H9 (cell line): ENCODE results near the gene UBALD2. TPM values are rescaled to one million over a fixed set of nuclear protein-coding genes. Genes with fewer than 3 reads are reported as not detected.
"Not testable (repeated sequence)": the region's sequence is repeated elsewhere in the genome, so short reads cannot be mapped to it uniquely, and the experiment has no call there.

Source experiments
- DNase-seq: peaks from one replicate; pipeline ENCODE4 v3.0.0-alpha.2; 2017
- H2AFZ ChIP-seq: one replicate; pipeline ENCODE4 v1.6.1; 2013; ENCODE audit warnings: mild to moderate bottlenecking, low read length, control low read depth, moderate library complexity
- H2AK5ac ChIP-seq: 2 replicates; pipeline ENCODE4 v1.6.1; 2013; ENCODE audit warnings: low read length, control low read depth, mixed read lengths; ENCODE audit not compliant: insufficient read length
- H2BK120ac ChIP-seq: one replicate; pipeline ENCODE4 v1.6.1; 2013; ENCODE audit warnings: low read depth, mild to moderate bottlenecking, low read length, control low read depth, inconsistent platforms; ENCODE audit not compliant: poor library complexity, severe bottlenecking
- H2BK12ac ChIP-seq: 2 replicates; pipeline ENCODE4 v1.6.1; 2013; ENCODE audit warnings: low read length, control low read depth, mixed read lengths, low read depth; ENCODE audit not compliant: insufficient read length
- H2BK15ac ChIP-seq: 2 replicates; pipeline ENCODE4 v1.6.1; 2013; ENCODE audit warnings: low read depth, low read length, control low read depth
- H2BK20ac ChIP-seq: one replicate; pipeline ENCODE4 v1.6.1; 2013; ENCODE audit warnings: low read depth, mild to moderate bottlenecking, low read length, control low read depth, inconsistent platforms; ENCODE audit not compliant: poor library complexity, severe bottlenecking
- H2BK5ac ChIP-seq: 2 replicates; pipeline ENCODE4 v1.6.1; 2013; ENCODE audit warnings: low read length, control low read depth, mixed read lengths; ENCODE audit not compliant: insufficient read length
- H3K14ac ChIP-seq: 2 replicates; pipeline ENCODE4 v1.6.1; 2013; ENCODE audit warnings: low read length, control low read depth; ENCODE audit not compliant: insufficient read depth
- H3K18ac ChIP-seq: 2 replicates; pipeline ENCODE4 v1.6.1; 2013; ENCODE audit warnings: low read depth, mild to moderate bottlenecking, mixed read lengths, low read length, control low read depth; ENCODE audit not compliant: insufficient read length
- H3K23ac ChIP-seq: 2 replicates; pipeline ENCODE4 v1.6.1; 2013; ENCODE audit warnings: low read length, control low read depth, mixed read lengths, low read depth; ENCODE audit not compliant: insufficient read length
- H3K23me2 ChIP-seq: 2 replicates; pipeline ENCODE4 v1.6.1; 2013; ENCODE audit warnings: low read depth, mild to moderate bottlenecking, mixed read lengths, low read length, control low read depth; ENCODE audit not compliant: insufficient read length, poor library complexity, severe bottlenecking
- H3K27ac ChIP-seq: 2 replicates; pipeline ENCODE4 v1.5.1; 2013; ENCODE audit warnings: low read length, control low read depth, mixed read lengths, low read depth; ENCODE audit not compliant: insufficient read length
- H3K27me3 ChIP-seq: 2 replicates; pipeline ENCODE4 v1.6.1; 2013; ENCODE audit warnings: low read length, control low read depth, inconsistent platforms; ENCODE audit not compliant: insufficient read depth
- H3K4ac ChIP-seq: 2 replicates; pipeline ENCODE4 v1.6.1; 2013; ENCODE audit warnings: low read depth, mild to moderate bottlenecking, control low read depth, inconsistent platforms, low read length, moderate library complexity
- H3K4me1 ChIP-seq: 2 replicates; pipeline ENCODE4 v1.6.1; 2013; ENCODE audit warnings: low read length, control low read depth, inconsistent platforms; ENCODE audit not compliant: insufficient read depth
- H3K4me2 ChIP-seq: 2 replicates; pipeline ENCODE4 v1.6.1; 2013; ENCODE audit warnings: low read length, control low read depth, mixed read lengths; ENCODE audit not compliant: insufficient read length, insufficient read depth
- H3K56ac ChIP-seq: 2 replicates; pipeline ENCODE4 v1.6.1; 2013; ENCODE audit warnings: low read depth, mild to moderate bottlenecking, mixed read lengths, low read length, control low read depth; ENCODE audit not compliant: insufficient read length
- H3K79me1 ChIP-seq: 2 replicates; pipeline ENCODE4 v1.6.1; 2013; ENCODE audit warnings: low read depth, mild to moderate bottlenecking, moderate library complexity, low read length, control low read depth, inconsistent platforms; ENCODE audit not compliant: insufficient read depth, poor library complexity, severe bottlenecking
- H3K79me2 ChIP-seq: 2 replicates; pipeline ENCODE4 v1.6.1; 2013; ENCODE audit warnings: low read length, control low read depth, inconsistent platforms; ENCODE audit not compliant: insufficient read depth
- H3K9ac ChIP-seq: 2 replicates; pipeline ENCODE4 v1.6.1; 2013; ENCODE audit warnings: low read length, control low read depth, mixed read lengths; ENCODE audit not compliant: insufficient read length; ENCODE audit errors: extremely low read depth
- H3K9me3 ChIP-seq: one replicate; pipeline ENCODE4 v1.6.1; 2013; ENCODE audit warnings: low read depth, low read length, inconsistent platforms; ENCODE audit not compliant: control insufficient read depth
- H3T11ph ChIP-seq: one replicate; pipeline ENCODE4 v1.6.1; 2013; ENCODE audit warnings: mild to moderate bottlenecking, low read length, control low read depth, inconsistent platforms
- H4K20me1 ChIP-seq: one replicate; pipeline ENCODE4 v1.6.1; 2013; ENCODE audit not compliant: control insufficient read depth, insufficient read length, insufficient read depth
- H4K5ac ChIP-seq: 2 replicates; pipeline ENCODE4 v1.6.1; 2013; ENCODE audit warnings: low read depth, mild to moderate bottlenecking, mixed read lengths, low read length, control low read depth; ENCODE audit not compliant: insufficient read length
- H4K8ac ChIP-seq: replicated peaks from 2 replicates; pipeline ENCODE4 v1.6.1; 2013; ENCODE audit warnings: low read length, control low read depth, mixed read lengths, low read depth; ENCODE audit not compliant: insufficient read length
- H4K91ac ChIP-seq: 2 replicates; pipeline ENCODE4 v1.6.1; 2013; ENCODE audit warnings: low read depth, mild to moderate bottlenecking, moderate library complexity, mixed read lengths, low read length, control low read depth; ENCODE audit not compliant: insufficient read length
- H3K27ac Mint-ChIP-seq, 3 experiments: 2 replicates in 2 of 3; 3 replicates in 1 of 3; pipeline ENCODE4 v1.8.0; 2020 to 2021; ENCODE audit warnings: mixed read lengths in 3 of 3, mild to moderate bottlenecking in 1 of 3, moderate library complexity in 1 of 3
- H3K27me3 Mint-ChIP-seq: 2 replicates; pipeline ENCODE4 v1.8.0; 2021; ENCODE audit warnings: low read depth, mild to moderate bottlenecking, moderate library complexity, mixed read lengths
- H3K36me3 Mint-ChIP-seq, 3 experiments: 2 replicates in 2 of 3; 3 replicates in 1 of 3; pipeline ENCODE4 v1.8.0; 2020 to 2021; ENCODE audit warnings: low read depth in 3 of 3, mixed read lengths in 3 of 3; ENCODE audit not compliant: insufficient read depth in 1 of 3
- H3K4me1 Mint-ChIP-seq, 2 experiments: 2 replicates each; pipeline ENCODE4 v1.8.0; 2020; ENCODE audit warnings: mixed read lengths in 2 of 2
- H3K4me3 Mint-ChIP-seq, 2 experiments: 2 replicates in 1 of 2; 3 replicates in 1 of 2; pipeline ENCODE4 v1.8.0; 2020 to 2021; ENCODE audit warnings: mild to moderate bottlenecking in 2 of 2, mixed read lengths in 2 of 2, moderate library complexity in 1 of 2
- H3K9me3 Mint-ChIP-seq, 2 experiments: 2 replicates in 1 of 2; 3 replicates in 1 of 2; pipeline ENCODE4 v1.8.0; 2020; ENCODE audit warnings: mild to moderate bottlenecking in 2 of 2, mixed read lengths in 2 of 2, moderate library complexity in 1 of 2
- CTCF ChIP-seq: fragments of 200-600 bp; sonication (generic); conservative IDR thresholded peaks from 3 replicates; pipeline ENCODE4 v1.8.0; 2021; ENCODE audit warnings: antibody characterized with exemption, mild to moderate bottlenecking
- WGBS: extraction: QIAGEN DNeasy Blood & Tissue Kit; methylation state at CpG from one replicate; pipeline ENCODE4 v1.1.7; 2013; ENCODE audit warnings: missing lambda C conversion rate, low lambda C conversion rate, mixed read lengths; ENCODE audit not compliant: insufficient read length; ENCODE audit errors: extremely low coverage; 5-methylcytosine and 5-hydroxymethylcytosine counted together
- total RNA-seq: library from RNA; stranded (reverse); gene quantifications from 2 replicates; pipeline ENCODE4 v1.2.1, GENCODE V29; 2021

Gene UBALD2
- total RNA-seq, 1 experiment from 2014 or later, result 25.8 TPM

- no peak overlapping the region for H4K5ac ChIP-seq
- no peaks in the 10 kb centered on the region for H3K9me3 ChIP-seq
- no peak for DNase-seq
- no peak overlapping the region for H3K14ac ChIP-seq
- no peak overlapping the region for H3K56ac ChIP-seq
- H3K4me1 Mint-ChIP-seq, result peaks cover 5 to 7% of the 10 kb centered on the region in 2 experiments; a peak in 2 of 4 replicates
- no peak overlapping the region for H3K23ac ChIP-seq
- no peaks in the 10 kb centered on the region for H3K23me2 ChIP-seq
- no peak overlapping the region for H3K4me2 ChIP-seq
- no peak overlapping the region for H2AFZ ChIP-seq
- peaks cover 2% of the 10 kb centered on the region; the same call in 1 of the 2 replicates for H3K27me3 Mint-ChIP-seq
- no peak overlapping the region for H2BK20ac ChIP-seq
- H3K27ac Mint-ChIP-seq, result peak overlapping the region in 1 of 3 experiments; percentile 22; a peak in 1 of 7 replicates
- no peak overlapping the region for H3K4ac ChIP-seq
- no peak overlapping the region for H3T11ph ChIP-seq
- H3K9me3 Mint-ChIP-seq, result no peaks in the 10 kb centered on the region
- H3K36me3 Mint-ChIP-seq, result no peaks in the 10 kb centered on the region
- no peak overlapping the region for H3K9ac ChIP-seq
- no peak overlapping the region for H4K91ac ChIP-seq
- H3K79me1 ChIP-seq, result no peaks in the 10 kb centered on the region
- H3K27me3 ChIP-seq, result no peaks in the 10 kb centered on the region
- no peak overlapping the region for H2BK15ac ChIP-seq
- H2BK12ac ChIP-seq, result no peak overlapping the region
- H3K18ac ChIP-seq, result no peak overlapping the region
- H3K27ac ChIP-seq, result no peak overlapping the region
- no peaks in the 10 kb centered on the region for H3K79me2 ChIP-seq
- H3K4me1 ChIP-seq, result no peaks in the 10 kb centered on the region
- no peak for TF ChIP-seq CTCF
- no CpG with 5 or more reads among the region's 1 CpG for WGBS
- H2BK120ac ChIP-seq, result no peak overlapping the region
- H3K4me3 Mint-ChIP-seq, result no peak overlapping the region
- H2AK5ac ChIP-seq, result no peak overlapping the region
- H4K8ac ChIP-seq, result no peak overlapping the region
- H4K20me1 ChIP-seq, result no peaks in the 10 kb centered on the region
- no peak overlapping the region for H2BK5ac ChIP-seq
Measured at GRCh38 chr17:76223802-76224201, 41.3 kb upstream of the UBALD2 start.

- peaks cover 12% of the 10 kb centered on the region for H3K27me3 Mint-ChIP-seq
- H3K4me3 Mint-ChIP-seq, H4K5ac ChIP-seq, H3K4me1 Mint-ChIP-seq, H2BK12ac ChIP-seq, H3K27ac ChIP-seq, H3K4me2 ChIP-seq, H3K4me1 ChIP-seq, H3K79me1 ChIP-seq, H3T11ph ChIP-seq, H2BK15ac ChIP-seq, H3K9ac ChIP-seq, H2AFZ ChIP-seq, H4K8ac ChIP-seq, H3K27me3 ChIP-seq, H4K91ac ChIP-seq, H3K23ac ChIP-seq, H3K56ac ChIP-seq, H3K27ac Mint-ChIP-seq, H3K36me3 Mint-ChIP-seq, H3K4ac ChIP-seq, H2BK20ac ChIP-seq, H3K9me3 ChIP-seq, H3K23me2 ChIP-seq, H2BK5ac ChIP-seq, DNase-seq, H2BK120ac ChIP-seq, H3K9me3 Mint-ChIP-seq, H3K18ac ChIP-seq, H4K20me1 ChIP-seq, H3K14ac ChIP-seq, H2AK5ac ChIP-seq, H3K79me2 ChIP-seq: not testable (repeated sequence)
- WGBS, result no CpG with 5 or more reads among the region's 7 CpGs
Measured at GRCh38 chr17:76225373-76226086, 39.6 kb upstream of the UBALD2 start.
